GM12873 (cell line): Measurements from ENCODE around the gene TFPT.

Experiments
- TF ChIP-seq, protein P1 (sequence below): IDR thresholded peaks from 2 replicates; pipeline ENCODE4 v1.5.1; 2012; ENCODE audit warnings: low read depth, mild to moderate bottlenecking, moderate library complexity, low read length, control low read depth; ENCODE audit not compliant: insufficient read depth; ENCODE audit errors: missing control alignments

TFPT gene

DNA sequence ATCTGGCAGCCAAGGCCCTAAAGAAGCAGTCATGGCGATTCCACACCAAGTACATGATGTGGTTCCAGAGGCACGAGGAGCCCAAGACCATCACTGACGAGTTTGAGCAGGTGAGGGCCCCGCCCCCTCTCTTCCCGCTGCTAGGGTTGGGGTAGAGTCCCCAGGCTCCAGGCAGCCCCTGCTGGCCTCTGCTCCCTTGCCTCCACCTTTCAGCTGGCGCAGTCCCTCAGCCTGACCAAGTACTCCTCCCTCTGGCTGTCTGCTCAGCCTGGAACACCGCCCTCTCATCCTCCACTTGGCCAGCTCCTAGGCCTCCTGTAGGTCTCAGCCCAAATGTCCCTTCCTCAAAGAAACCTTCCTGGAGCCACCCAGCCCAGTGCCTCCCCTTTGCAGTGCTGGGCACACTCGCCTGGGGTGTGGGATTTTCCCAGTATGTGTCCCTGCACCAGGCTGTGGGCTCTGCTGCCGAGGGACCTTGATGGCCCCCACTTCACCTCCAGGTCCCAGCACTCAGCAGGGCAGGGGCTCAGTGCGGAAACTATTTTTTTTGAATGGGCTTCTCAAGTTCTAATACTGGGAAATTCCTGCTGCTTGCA is 38.4 kb upstream of the TFPT start:
- TF ChIP-seq, protein P1, sequence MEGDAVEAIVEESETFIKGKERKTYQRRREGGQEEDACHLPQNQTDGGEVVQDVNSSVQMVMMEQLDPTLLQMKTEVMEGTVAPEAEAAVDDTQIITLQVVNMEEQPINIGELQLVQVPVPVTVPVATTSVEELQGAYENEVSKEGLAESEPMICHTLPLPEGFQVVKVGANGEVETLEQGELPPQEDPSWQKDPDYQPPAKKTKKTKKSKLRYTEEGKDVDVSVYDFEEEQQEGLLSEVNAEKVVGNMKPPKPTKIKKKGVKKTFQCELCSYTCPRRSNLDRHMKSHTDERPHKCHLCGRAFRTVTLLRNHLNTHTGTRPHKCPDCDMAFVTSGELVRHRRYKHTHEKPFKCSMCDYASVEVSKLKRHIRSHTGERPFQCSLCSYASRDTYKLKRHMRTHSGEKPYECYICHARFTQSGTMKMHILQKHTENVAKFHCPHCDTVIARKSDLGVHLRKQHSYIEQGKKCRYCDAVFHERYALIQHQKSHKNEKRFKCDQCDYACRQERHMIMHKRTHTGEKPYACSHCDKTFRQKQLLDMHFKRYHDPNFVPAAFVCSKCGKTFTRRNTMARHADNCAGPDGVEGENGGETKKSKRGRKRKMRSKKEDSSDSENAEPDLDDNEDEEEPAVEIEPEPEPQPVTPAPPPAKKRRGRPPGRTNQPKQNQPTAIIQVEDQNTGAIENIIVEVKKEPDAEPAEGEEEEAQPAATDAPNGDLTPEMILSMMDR = no peak

- TF ChIP-seq, protein P1 = no peak
These were observed 37.5 kb upstream of the TFPT start for GRCh38 chr19:54152878-54153524.

GRCh38 chr19:54152267-54152666 is 36.8 kb upstream of the TFPT start:
- TF ChIP-seq, protein P1 = no peak

GRCh38 chr19:54151362-54152035 is 36.0 kb upstream of the TFPT start:
- TF ChIP-seq, protein P1 = no peak

DNA sequence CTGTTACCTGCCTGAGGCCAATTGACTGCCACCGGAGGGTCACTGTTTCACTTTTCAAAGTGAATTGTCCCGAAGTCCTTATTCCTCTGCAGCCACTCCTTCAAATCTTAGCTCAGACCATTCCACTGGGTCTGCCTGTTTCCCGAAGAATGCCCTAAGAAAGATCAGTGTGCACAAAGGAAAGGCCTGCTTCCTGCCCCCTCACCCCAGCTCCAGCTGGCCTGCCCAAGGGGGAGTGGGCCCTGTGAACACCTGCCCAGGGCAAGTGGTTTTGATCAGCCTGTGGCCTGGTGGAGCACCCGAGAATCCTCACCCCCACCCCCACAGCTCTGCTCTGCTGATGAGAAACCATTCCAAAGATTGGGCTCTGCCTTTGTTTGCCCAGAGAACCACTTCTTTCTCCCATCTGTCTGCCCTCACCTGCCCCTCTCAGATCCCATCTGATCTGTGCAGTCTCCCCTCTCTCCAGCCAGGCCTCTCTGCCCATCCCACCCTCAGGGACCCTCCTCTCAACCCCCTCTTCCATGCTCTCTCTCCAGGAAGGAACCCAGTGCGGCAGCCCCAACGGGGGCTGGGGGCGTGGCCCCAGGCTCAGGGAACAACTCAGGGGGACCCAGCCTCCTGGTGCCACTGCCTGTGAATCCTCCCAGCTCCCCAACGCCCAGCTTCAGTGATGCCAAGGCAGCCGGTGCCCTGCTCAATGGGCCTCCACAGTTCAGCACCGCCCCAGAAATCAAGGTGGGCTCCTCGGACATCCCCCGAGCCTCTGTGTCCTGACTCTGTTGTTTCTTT is 33.8 kb upstream of the TFPT start:
- TF ChIP-seq, protein P1 = no peak

DNA sequence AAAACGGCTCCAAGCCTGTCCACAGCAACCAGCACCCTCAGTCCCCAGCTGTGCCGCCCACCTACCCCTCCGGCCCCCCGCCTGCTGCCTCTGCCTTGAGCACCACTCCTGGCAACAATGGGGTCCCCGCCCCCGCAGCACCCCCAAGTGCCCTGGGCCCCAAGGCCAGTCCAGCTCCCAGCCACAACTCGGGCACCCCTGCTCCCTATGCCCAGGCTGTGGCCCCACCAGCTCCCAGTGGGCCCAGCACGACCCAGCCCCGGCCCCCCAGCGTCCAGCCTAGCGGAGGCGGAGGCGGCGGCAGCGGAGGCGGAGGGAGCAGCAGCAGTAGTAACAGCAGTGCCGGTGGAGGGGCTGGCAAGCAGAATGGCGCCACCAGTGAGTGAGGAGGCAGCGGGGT is 32.7 kb upstream of the TFPT start:
- TF ChIP-seq, protein P1 = no peak

DNA sequence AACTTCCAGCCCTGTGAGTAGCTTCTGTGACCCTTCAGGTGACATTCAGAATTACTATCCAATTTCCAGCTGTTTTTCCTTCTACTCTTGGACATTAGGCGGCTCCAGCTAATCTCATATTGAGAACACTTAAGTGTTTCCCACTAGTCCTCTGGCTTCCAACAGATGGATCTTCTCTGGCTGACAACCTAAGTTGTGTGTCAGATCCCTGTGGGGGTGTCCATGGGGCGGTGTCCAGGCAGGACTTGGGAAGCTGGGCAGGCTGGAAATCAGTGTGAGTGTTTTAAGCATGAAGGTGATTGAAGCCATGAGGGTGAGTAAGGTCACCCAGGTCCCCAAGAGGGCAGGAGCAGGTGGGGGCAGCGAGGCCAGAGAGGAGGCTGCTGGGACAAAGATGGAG is 32.2 kb upstream of the TFPT start:
- TF ChIP-seq, protein P1 = no peak
